A549 (cell line): ENCODE data around the gene EEF2KMT. TPM values are rescaled to one million over a fixed set of nuclear protein-coding genes. Genes with fewer than 3 reads are reported as not detected.
A peak's percentile ranks its signal among the peaks of the same experiment; 100 is the strongest.
"Not testable (repeated sequence)": the region's sequence is repeated elsewhere in the genome, so short reads cannot be mapped to it uniquely, and the experiment has no call there.

Experiments used
- ATAC-seq, 2 experiments: fragments of 200-7000 bp in 1 of 2; fragments of >200 bp in 1 of 2; cut with Nextera tagmentation in 1 of 2; cut with Tn5 transposase in 1 of 2; 3 replicates each; pipeline versions ENCODE4 v1.8.0 to v1.9.1; 2018 to 2020; ENCODE audit warnings: mild to moderate bottlenecking in 1 of 2, moderate library complexity in 1 of 2
- CTCF ChIA-PET: fragments of 300-600 bp; sonication (Branson Sonifier 250); formaldehyde crosslinking; extraction: SDS; loops from one replicate; lab custom pipeline; 2021; ENCODE audit warnings: antibody characterized with exemption, inconsistent platforms; lab: Yijun Ruan, JAX
- POLR2A ChIA-PET: fragments of 350-600 bp; formaldehyde crosslinking; extraction: SDS; loops from one replicate; lab custom pipeline; 2021; ENCODE audit warnings: antibody characterized with exemption, inconsistent platforms; lab: Yijun Ruan, JAX
- DNase-seq, 2 experiments: peaks; one replicate each; pipeline versions ENCODE4 v3.0.0 to v3.0.0-alpha.2; 2011 to 2016; ENCODE audit warnings: low read depth in 1 of 2, low spot score in 1 of 2
- FAIRE-seq: peaks from 2 replicates; lab custom pipeline; 2011; peaks lifted over from hg19 to GRCh38; lab: Jason Lieb, UNC
- H3K27ac ChIP-seq, 2 experiments: fragments of >200 bp; sonication (Bioruptor Twin); formaldehyde crosslinking; 3 replicates each; pipeline ENCODE4 v1.5.1; 2016 to 2017
- H3K4me1 ChIP-seq: fragments of >200 bp; sonication (Bioruptor Twin); formaldehyde crosslinking; 3 replicates; pipeline ENCODE4 v1.6.1; 2016
- H3K4me2 ChIP-seq: fragments of >200 bp; sonication (Bioruptor Twin); formaldehyde crosslinking; 3 replicates; pipeline ENCODE4 v1.6.1; 2016
- H3K4me3 ChIP-seq: fragments of >200 bp; sonication (Bioruptor Twin); formaldehyde crosslinking; 3 replicates; pipeline ENCODE4 v1.5.1; 2016
- H3K9me3 ChIP-seq: fragments of >200 bp; sonication (Bioruptor Twin); formaldehyde crosslinking; 3 replicates; pipeline ENCODE4 v1.6.1; 2016
- CTCF ChIP-seq: fragments of >200 bp; sonication (Bioruptor Twin); formaldehyde crosslinking; IDR thresholded peaks from 3 replicates; pipeline ENCODE4 v1.5.1; 2016
- RAD21 ChIP-seq, 2 experiments: fragments of >200 bp in 1 of 2; sonication (Bioruptor Twin) in 1 of 2; formaldehyde crosslinking in 1 of 2; IDR thresholded peaks in 1 of 2; conservative IDR thresholded peaks in 1 of 2; 2 replicates in 1 of 2; 3 replicates in 1 of 2; pipeline ENCODE4 v1.6.1; 2012 to 2018; ENCODE audit warnings: inconsistent platforms in 1 of 2
- WGBS: methylation state at CpG from one replicate; pipeline ENCODE4 v1.1.6; 2017; ENCODE audit errors: missing lambda C conversion rate; 5-methylcytosine and 5-hydroxymethylcytosine counted together
- polyA plus RNA-seq, 4 experiments: library from polyadenylated mRNA; depleted of rRNA in 3 of 4; stranded (reverse); fragments of >200 nt; fragmentation: RNase III in 1 of 4; extraction: RNeasy Plus Mini Kit Qiagen cat#74134 plus additional on column Dnase treatment in 1 of 4; gene quantifications; 2 replicates in 3 of 4; 3 replicates in 1 of 4; pipeline ENCODE4 v1.2.3, GENCODE V29; 2011 to 2017

The EEF2KMT gene
- polyA plus RNA-seq, 2 of the 4 experiments (the other 2 are of a cell fraction), result 14.8 to 22.1 TPM

- DNase-seq, FAIRE-seq, H3K4me1 ChIP-seq, H3K4me2 ChIP-seq, POLR2A ChIA-PET, H3K27ac ChIP-seq, H3K4me3 ChIP-seq, H3K9me3 ChIP-seq, ATAC-seq: not testable (repeated sequence)
- WGBS, result 92% methylated on average over 23 of the region's 26 CpGs
- CTCF ChIA-PET, result interaction anchor here (3.9 kb wide), 1 partner anchor 14 kb away, joined by 24 read pairs; no protein-coding TSS in a partner anchor
Measured at GRCh38 chr16:5089911-5090555, 7.6 kb downstream of the EEF2KMT start.

- CTCF ChIA-PET, H3K4me3 ChIP-seq, FAIRE-seq, DNase-seq, H3K4me2 ChIP-seq, ATAC-seq, H3K4me1 ChIP-seq, H3K27ac ChIP-seq, H3K9me3 ChIP-seq, POLR2A ChIA-PET: not testable (repeated sequence)
- WGBS, result 93% methylated on average over 12 of the region's 17 CpGs
Measured at GRCh38 chr16:5088936-5089335, 8.7 kb downstream of the EEF2KMT start.

- DNase-seq, H3K27ac ChIP-seq, H3K4me2 ChIP-seq, H3K9me3 ChIP-seq, H3K4me1 ChIP-seq, FAIRE-seq, H3K4me3 ChIP-seq, ATAC-seq, POLR2A ChIA-PET: not testable (repeated sequence)
- 97% methylated on average over 10 of the region's 18 CpGs for WGBS
- CTCF ChIA-PET, result interaction anchor here (1.0 to 1.1 kb wide), 2 partner anchors 12 to 13 kb away, joined by 3 read pairs; no protein-coding TSS in a partner anchor
Measured at GRCh38 chr16:5088086-5088790, 9.4 kb downstream of the EEF2KMT start.

- not testable (repeated sequence) for H3K4me1 ChIP-seq, ATAC-seq, H3K4me2 ChIP-seq, FAIRE-seq, H3K4me3 ChIP-seq, H3K27ac ChIP-seq, DNase-seq, H3K9me3 ChIP-seq
- CTCF ChIA-PET, result interaction anchor here (0.7 to 2.6 kb wide), 5 partner anchors 10 to 107 kb away, joined by 3 to 15 read pairs (median 8); partner anchors contain the start of gene ALG1
- POLR2A ChIA-PET, result interaction anchor here (1.0 kb wide), 1 partner anchor 55 kb away, joined by 3 read pairs; no protein-coding TSS in a partner anchor
- 95% methylated on average over 9 of the region's 11 CpGs for WGBS
Measured at GRCh38 chr16:5085716-5086115, 11.9 kb downstream of the EEF2KMT start.

- H3K4me1 ChIP-seq, H3K4me3 ChIP-seq, POLR2A ChIA-PET, H3K4me2 ChIP-seq, H3K27ac ChIP-seq, FAIRE-seq, H3K9me3 ChIP-seq, ATAC-seq: not testable (repeated sequence)
- peak; percentile 54 to 72 for DNase-seq
- CTCF ChIA-PET, result interaction anchor here (0.6 to 2.6 kb wide), 9 partner anchors 9 to 387 kb away, joined by 3 to 15 read pairs (median 3); partner anchors contain the start of gene ALG1
- TF ChIP-seq RAD21 (conservative IDR thresholded peaks at IDR 0.05 in 1 of 2, IDR thresholded peaks at IDR 0.05 in 1 of 2), result peak; percentile 50 to 61
- peak; percentile 42 for TF ChIP-seq CTCF
- WGBS, result 49% methylated on average over 9 of the region's 10 CpGs
Measured at GRCh38 chr16:5084802-5085201, 12.8 kb downstream of the EEF2KMT start.

- POLR2A ChIA-PET, H3K4me1 ChIP-seq, ATAC-seq, H3K4me3 ChIP-seq, H3K27ac ChIP-seq, H3K4me2 ChIP-seq, DNase-seq, H3K9me3 ChIP-seq, FAIRE-seq: not testable (repeated sequence)
- CTCF ChIA-PET, result interaction anchor here (0.8 to 2.6 kb wide), 9 partner anchors 8 to 387 kb away, joined by 3 to 15 read pairs (median 4); partner anchors contain the start of gene ALG1
- WGBS, result 68% methylated on average over 11 of the region's 11 CpGs
Measured at GRCh38 chr16:5084099-5084731, 13.4 kb downstream of the EEF2KMT start.

GRCh38 chr16:5083646-5084045 is 13.9 kb downstream of the EEF2KMT start:
- DNase-seq, H3K9me3 ChIP-seq, ATAC-seq, H3K27ac ChIP-seq, H3K4me2 ChIP-seq, H3K4me1 ChIP-seq, FAIRE-seq, POLR2A ChIA-PET, H3K4me3 ChIP-seq: not testable (repeated sequence)
- 93% methylated on average over 9 of the region's 9 CpGs for WGBS
- CTCF ChIA-PET, result interaction anchor here (1.1 to 2.6 kb wide), 5 partner anchors 8 to 127 kb away, joined by 3 to 15 read pairs (median 4); partner anchors contain the start of gene ALG1

GRCh38 chr16:5080996-5081395 is 16.6 kb downstream of the EEF2KMT start:
- WGBS, result 62% methylated on average over 5 of the region's 9 CpGs
- H3K4me2 ChIP-seq, ATAC-seq, CTCF ChIA-PET, H3K4me1 ChIP-seq, H3K27ac ChIP-seq, H3K4me3 ChIP-seq, DNase-seq, FAIRE-seq, H3K9me3 ChIP-seq, POLR2A ChIA-PET: not testable (repeated sequence)

- H3K4me1 ChIP-seq, H3K27ac ChIP-seq, H3K4me3 ChIP-seq, ATAC-seq, FAIRE-seq, H3K9me3 ChIP-seq, H3K4me2 ChIP-seq, DNase-seq, CTCF ChIA-PET, POLR2A ChIA-PET: not testable (repeated sequence)
- 88% methylated on average over 6 of the region's 12 CpGs for WGBS
Measured at GRCh38 chr16:5080461-5080860, 17.1 kb downstream of the EEF2KMT start.
